Natural killer cell treated with Interleukin-12 subunit alpha and Interleukin-12 subunit beta and Interleukin-15 and Interleukin-18, amount 100 ng/mL, for 72 hours (primary cell): ENCODE data around the gene RHOF. TPM values are rescaled to one million over a fixed set of nuclear protein-coding genes. Genes with fewer than 3 reads are reported as not detected.
A peak's percentile ranks its signal among the peaks of the same experiment; 100 is the strongest.

Experiments
- ATAC-seq, 2 donors: fragments of 150-1000 bp; cut with Tn5 transposase in 1 of 2; sonication (Bioruptor Pico), chemical (Tn5 transposase) in 1 of 2; 2 replicates each; pipeline ENCODE4 v1.10.0; 2021
- DNase-seq: peaks from one replicate; pipeline ENCODE4 v3.0.0; 2022; ENCODE audit warnings: low spot score
- H3K27ac Mint-ChIP-seq, 2 donors: 1 replicate in 1 of 2; 2 replicates in 1 of 2; pipeline ENCODE4 v1.8.0; 2022; ENCODE audit warnings: mixed read lengths in 2 of 2, mild to moderate bottlenecking in 1 of 2, moderate library complexity in 1 of 2
- H3K27me3 Mint-ChIP-seq, 2 donors: 1 replicate in 1 of 2; 2 replicates in 1 of 2; pipeline ENCODE4 v1.8.0; 2022; ENCODE audit warnings: mixed read lengths in 2 of 2
- H3K36me3 Mint-ChIP-seq: one replicate; pipeline ENCODE4 v1.8.0; 2022; ENCODE audit warnings: mixed read lengths
- H3K4me1 Mint-ChIP-seq, 2 donors: 1 replicate in 1 of 2; 2 replicates in 1 of 2; pipeline ENCODE4 v1.8.0; 2022; ENCODE audit warnings: low read depth in 2 of 2, mixed read lengths in 2 of 2, mild to moderate bottlenecking in 1 of 2
- H3K4me3 Mint-ChIP-seq: one replicate; pipeline ENCODE4 v1.8.0; 2022; ENCODE audit warnings: mixed read lengths
- H3K9me3 Mint-ChIP-seq: 2 replicates; pipeline ENCODE4 v1.8.0; 2022; ENCODE audit warnings: mixed read lengths
- total RNA-seq, 2 donors: library from RNA; stranded (reverse); gene quantifications; one replicate each; pipeline ENCODE4 v1.2.3, GENCODE V29; 2022

Gene RHOF
- total RNA-seq, 2 donors from 2014 or later: 76.1 to 78.0 TPM

DNA sequence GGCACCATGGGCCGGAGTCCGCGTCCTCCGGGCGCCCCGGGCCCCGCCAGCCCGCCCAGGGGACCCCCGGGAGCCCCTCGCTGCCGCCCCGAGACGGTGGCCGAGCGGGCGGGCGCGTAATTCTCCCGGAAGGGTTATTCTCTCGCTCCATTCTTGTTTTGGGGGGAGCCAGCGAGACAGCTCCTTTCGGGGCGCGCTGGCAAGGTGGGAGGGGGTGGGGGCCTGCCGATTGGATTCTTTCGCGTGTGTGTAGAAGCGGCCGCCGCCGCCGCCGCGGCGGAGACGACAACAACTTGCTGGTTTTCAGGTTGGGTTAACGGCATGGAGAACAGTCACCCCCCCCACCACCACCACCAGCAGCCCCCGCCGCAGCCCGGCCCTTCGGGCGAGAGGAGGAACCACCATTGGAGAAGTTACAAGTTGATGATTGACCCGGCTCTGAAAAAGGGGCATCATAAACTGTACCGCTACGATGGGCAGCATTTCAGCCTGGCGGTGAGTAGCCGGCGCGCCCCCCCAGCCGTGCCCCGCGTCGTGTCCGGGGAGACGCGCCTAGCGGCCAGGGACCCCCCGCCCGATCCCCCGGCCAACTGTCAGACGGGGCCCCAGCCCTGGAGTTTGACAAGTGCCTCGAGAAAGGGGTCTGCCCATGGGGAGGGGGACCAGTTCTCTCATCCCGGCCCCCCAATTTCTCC, 11.1 kb upstream of the RHOF start:
- H3K4me3 Mint-ChIP-seq: peak overlapping the region; percentile 94

GRCh38 chr12:121803861-121804416, 10.5 kb upstream of the RHOF start, which contains the start of gene SETD1B:
Gene SETD1B, plus strand, starts transcription at chr12:121804009. Its CDS starts 729 bp downstream, at chr12:121804738.
- no peaks in the 10 kb centered on the region for H3K9me3 Mint-ChIP-seq
- no peaks in the 10 kb centered on the region for H3K27me3 Mint-ChIP-seq
- H3K4me1 Mint-ChIP-seq: peaks cover 34 to 36% of the 10 kb centered on the region in 2 donors
- H3K36me3 Mint-ChIP-seq: peaks cover 4% of the 10 kb centered on the region
- peak within 1 kb of the TSS; percentile 94 for H3K4me3 Mint-ChIP-seq
- DNase-seq (no peak), ATAC-seq (peak; percentile 2 to 15)
- H3K27ac Mint-ChIP-seq: peak within 1 kb of the TSS; percentile 96 to 100

More for the DNA sequence above, 11.1 kb upstream of the RHOF start:
- Mint-ChIP-seq H3K27ac (peak overlapping the region; percentile 80 to 92), H3K9me3 (no peaks in the 10 kb centered on the region), H3K36me3 (peaks cover 4% of the 10 kb centered on the region), H3K4me1 (peaks cover 30 to 33% of the 10 kb centered on the region in 2 donors), H3K27me3 (no peaks in the 10 kb centered on the region)
- ATAC-seq (no peak), DNase-seq (no peak)

DNA sequence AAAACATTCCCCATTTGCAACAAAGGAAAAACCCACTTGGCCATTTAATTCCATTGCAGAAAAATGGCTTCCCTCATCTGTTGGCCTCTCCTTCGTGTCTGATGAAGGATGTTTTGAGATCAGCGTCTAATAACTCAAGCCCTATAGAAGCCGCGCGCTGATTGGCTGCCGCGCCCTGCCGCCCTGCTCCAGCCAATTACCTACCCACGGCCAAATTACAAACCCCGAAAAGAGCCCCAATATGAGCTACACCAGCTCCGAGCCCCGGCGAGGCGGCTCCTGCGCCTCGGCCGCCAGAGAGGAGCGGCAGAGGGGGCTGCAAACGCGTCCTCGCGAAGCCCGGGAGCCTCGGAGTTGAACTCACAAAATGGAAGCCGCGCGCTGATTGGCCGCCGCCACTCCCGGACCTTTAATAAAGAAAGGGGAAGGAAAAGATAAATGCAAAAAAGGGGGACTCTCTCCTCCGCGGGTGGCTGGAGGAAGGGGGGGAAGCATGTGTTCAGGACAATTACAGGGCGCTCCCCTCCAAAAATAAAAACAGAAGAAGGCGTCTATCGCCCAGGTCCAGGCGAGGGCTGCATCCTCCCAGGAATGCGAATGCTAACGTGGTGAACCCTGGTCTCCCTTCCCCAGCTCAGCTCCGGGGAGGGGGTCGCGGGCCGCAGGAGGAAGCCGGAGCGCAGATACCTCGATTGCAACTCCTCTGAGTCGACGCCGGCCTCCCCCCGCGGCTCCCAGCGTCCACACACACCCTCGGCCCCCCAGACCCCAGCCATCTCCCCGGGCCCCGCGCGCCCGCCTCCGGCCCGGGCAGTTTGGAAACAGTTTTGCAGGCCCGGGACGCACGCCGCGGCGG, 9.6 kb upstream of the RHOF start:
- H3K9me3 Mint-ChIP-seq: no peaks in the 10 kb centered on the region

GRCh38 chr12:121802485-121802842, 9.0 kb upstream of the RHOF start:
- no peaks in the 10 kb centered on the region for H3K9me3 Mint-ChIP-seq
- no peak for ATAC-seq
- no peak for DNase-seq
- peak overlapping the region; percentile 92 for H3K4me3 Mint-ChIP-seq
- no peaks in the 10 kb centered on the region for H3K27me3 Mint-ChIP-seq
- H3K4me1 Mint-ChIP-seq: peaks cover 46% of the 10 kb centered on the region in 2 donors
- peaks cover 4% of the 10 kb centered on the region for H3K36me3 Mint-ChIP-seq
- peak overlapping the region; percentile 96 to 100 for H3K27ac Mint-ChIP-seq

More for the DNA sequence above, 9.6 kb upstream of the RHOF start:
- H3K4me3 Mint-ChIP-seq: peak overlapping the region; percentile 92
- H3K27me3 Mint-ChIP-seq: no peaks in the 10 kb centered on the region
- H3K27ac Mint-ChIP-seq: peak overlapping the region; percentile 96 to 100
- H3K36me3 Mint-ChIP-seq: peaks cover 4% of the 10 kb centered on the region
- ATAC-seq (peak; percentile 56 to 70), DNase-seq (peak; percentile 91)
- peaks cover 43 to 45% of the 10 kb centered on the region in 2 donors for H3K4me1 Mint-ChIP-seq

DNA sequence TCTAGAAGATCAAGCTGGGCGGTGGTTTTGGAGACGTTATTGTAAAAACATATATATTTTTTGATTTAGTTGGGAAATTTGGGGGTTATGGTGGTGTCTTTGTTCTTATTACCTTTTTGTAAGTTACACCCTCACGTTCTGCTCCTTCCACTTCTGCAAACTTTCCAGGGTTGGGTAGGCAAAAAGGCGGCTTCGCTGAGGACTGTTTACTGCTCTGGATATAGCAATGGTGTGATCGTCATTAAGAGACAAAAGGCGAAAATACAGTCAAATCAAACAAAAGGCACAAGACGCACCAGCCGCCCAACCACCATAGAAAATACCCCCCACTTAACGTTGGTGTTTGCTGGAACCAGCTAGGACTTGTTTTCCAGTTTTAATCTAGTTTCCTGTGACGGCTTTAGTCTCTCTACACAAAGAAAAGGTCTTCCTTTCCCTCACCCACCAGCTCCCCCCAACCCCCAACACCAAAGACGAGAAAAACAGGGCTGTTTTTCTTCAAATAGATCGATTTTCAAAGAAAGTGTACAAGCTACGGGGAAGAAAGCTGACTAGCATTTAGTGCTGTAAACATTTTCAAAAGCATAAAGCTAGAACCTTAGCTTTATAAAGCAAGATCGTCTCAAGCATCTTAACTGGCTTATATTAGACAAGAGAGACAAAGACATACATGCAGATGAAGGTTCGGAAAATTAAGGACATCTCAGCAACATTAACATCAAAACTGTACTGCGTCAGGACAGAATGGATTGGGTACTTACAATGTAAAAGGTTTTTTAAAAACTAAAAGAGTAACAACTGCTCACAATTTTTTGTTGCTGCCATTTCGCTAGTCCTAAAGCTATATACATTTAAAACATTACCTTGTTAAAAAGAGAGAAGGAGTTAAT, 8.4 kb upstream of the RHOF start:
- H3K9me3 Mint-ChIP-seq: no peaks in the 10 kb centered on the region
- H3K36me3 Mint-ChIP-seq: peaks cover 4% of the 10 kb centered on the region
- no peaks in the 10 kb centered on the region for H3K27me3 Mint-ChIP-seq
- peaks cover 48% of the 10 kb centered on the region in 2 donors for H3K4me1 Mint-ChIP-seq
- H3K4me3 Mint-ChIP-seq: peak overlapping the region; percentile 92
- peak overlapping the region; percentile 96 to 100 for H3K27ac Mint-ChIP-seq
- DNase-seq (no peak), ATAC-seq (no peak)

DNA sequence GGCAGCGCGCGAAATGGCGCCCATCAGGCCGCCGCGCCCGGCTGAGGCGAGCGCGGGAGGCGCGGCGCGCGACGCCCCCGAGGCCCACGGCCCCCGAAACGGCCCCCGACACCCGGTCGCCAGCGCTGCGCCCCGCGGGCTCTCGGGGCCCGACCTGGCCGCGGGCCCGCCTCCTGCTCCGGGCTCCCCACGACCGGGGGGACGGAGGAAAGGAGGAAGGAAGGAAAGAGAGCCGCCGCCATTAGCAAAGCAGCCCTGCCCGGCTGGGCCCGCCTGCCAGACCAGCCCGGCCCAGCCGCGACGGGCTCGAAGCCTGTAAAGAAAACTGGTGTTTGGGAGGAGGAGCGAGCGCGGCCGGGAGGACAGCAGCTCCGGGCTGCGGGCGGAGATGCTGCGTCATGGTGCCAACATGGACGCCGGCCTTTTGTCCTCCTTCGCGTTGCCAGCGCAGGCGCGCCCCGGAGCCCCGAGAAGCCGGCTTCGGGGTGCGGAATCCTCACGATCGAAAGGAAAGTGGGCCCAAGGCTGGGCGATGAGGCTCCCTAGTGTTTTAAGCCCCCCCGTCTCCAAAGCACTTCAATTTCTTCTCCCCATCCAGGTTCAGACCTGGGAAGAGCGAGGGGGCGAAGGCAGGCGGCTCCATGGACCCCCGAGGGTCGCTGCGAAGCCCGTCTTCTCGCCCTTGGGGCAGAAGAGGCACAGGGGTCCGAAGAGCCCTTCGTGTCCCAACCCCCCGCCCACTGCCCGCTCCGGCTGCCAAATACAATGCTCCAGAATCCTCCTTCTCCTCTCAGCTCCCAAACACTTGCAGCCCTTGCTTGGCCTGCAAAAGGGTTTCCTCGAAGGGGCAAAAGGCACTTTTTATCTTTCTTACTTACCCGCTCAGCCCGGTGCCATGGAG, 7.5 kb upstream of the RHOF start:
- DNase-seq (peak; percentile 81), ATAC-seq (peak; percentile 37 to 51)
- peaks cover 4% of the 10 kb centered on the region for H3K36me3 Mint-ChIP-seq
- H3K9me3 Mint-ChIP-seq: no peaks in the 10 kb centered on the region
- peaks cover 39 to 41% of the 10 kb centered on the region in 2 donors for H3K4me1 Mint-ChIP-seq
- H3K27me3 Mint-ChIP-seq: no peaks in the 10 kb centered on the region
- H3K27ac Mint-ChIP-seq: peak overlapping the region; percentile 96 to 100
- peak overlapping the region; percentile 92 for H3K4me3 Mint-ChIP-seq

DNA sequence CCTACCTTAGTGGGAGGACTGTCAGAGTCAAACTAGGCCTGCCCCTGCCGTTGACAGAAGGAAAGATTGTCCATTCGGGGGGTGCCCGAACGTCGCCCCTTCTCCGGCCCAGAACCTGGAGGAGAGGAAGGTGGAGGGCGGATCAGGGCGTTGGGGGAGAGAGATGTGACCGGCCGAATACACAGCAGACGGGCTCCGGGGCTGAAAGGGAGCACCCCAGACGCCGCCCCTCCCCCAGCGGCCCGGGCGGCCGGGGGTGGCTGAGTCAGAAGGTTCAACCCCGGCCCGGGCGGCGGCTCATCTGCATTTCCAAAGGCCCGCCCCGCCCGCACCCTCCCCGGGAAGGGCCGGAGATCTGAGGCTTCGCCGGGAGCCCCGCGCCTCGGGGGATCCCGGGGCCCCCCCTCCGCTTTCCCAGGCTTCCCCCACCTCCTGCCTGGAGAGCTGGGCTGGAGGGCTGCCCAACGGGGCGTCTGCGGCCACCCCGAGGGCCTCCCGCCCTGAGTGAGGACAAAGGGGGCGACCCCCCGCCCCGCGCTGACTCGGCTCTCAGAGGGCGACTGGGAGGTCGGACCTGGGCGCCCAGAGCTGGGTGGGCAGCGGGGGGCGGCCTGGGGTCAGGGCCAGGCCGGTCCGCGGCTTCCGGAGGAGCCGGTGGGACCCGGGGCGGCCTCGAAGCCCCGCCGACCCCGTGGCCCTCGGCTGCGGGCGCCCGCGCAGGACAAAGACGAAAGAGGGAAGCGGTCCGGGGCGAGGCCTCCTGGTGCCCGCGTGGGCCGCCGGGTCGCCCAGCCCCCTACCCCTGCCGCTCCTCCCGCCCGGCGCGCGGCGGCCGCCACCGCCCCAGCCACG, 6.6 kb upstream of the RHOF start:
- peaks cover 4% of the 10 kb centered on the region for H3K36me3 Mint-ChIP-seq
- DNase-seq: peak; percentile 92
- ATAC-seq: peak; percentile 70 to 80
- H3K4me1 Mint-ChIP-seq: peaks cover 38 to 40% of the 10 kb centered on the region in 2 donors
- peak overlapping the region; percentile 84 to 96 for H3K27ac Mint-ChIP-seq
- H3K4me3 Mint-ChIP-seq: peak overlapping the region; percentile 77
- no peaks in the 10 kb centered on the region for H3K27me3 Mint-ChIP-seq
- H3K9me3 Mint-ChIP-seq: no peaks in the 10 kb centered on the region

DNA sequence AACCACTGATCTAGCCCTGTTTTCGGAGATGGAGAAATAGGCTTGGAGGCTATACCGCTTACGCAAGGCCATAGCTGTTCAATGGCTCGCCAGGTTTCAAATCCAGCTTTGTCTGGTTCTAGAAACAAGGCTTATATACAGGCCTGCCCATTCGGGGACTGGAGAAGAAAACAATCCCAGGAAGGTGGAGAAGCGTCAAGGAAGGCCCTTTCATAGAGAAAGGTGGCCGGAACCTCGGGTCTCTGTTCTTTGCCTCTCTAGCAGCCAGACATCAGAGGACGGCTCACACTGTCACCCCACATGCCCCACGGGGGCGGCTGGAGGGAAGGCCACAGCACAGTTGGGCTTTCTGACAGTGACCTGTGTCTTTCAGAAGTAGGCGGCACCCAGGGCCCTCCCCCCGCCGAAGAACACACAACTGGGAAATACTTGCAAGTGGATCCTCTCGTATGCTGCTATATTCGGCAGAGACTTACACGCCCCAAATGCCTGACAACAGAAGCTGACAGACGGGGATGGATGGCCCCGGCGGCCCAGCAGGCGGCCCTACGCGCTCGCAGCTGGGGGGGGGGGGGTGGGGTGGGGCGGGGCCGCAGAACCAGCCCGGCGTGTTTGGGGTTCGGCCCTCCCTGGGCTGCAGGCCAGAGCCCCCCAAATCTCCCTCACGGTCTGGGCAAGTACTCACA, 5.8 kb upstream of the RHOF start:
- H3K4me1 Mint-ChIP-seq: peaks cover 46 to 48% of the 10 kb centered on the region in 2 donors
- H3K27ac Mint-ChIP-seq: peak overlapping the region; percentile 75 to 84
- peak overlapping the region; percentile 77 for H3K4me3 Mint-ChIP-seq
- ATAC-seq (no peak), DNase-seq (no peak)
- peaks cover 4% of the 10 kb centered on the region for H3K36me3 Mint-ChIP-seq
- no peaks in the 10 kb centered on the region for H3K27me3 Mint-ChIP-seq
- no peaks in the 10 kb centered on the region for H3K9me3 Mint-ChIP-seq

DNA sequence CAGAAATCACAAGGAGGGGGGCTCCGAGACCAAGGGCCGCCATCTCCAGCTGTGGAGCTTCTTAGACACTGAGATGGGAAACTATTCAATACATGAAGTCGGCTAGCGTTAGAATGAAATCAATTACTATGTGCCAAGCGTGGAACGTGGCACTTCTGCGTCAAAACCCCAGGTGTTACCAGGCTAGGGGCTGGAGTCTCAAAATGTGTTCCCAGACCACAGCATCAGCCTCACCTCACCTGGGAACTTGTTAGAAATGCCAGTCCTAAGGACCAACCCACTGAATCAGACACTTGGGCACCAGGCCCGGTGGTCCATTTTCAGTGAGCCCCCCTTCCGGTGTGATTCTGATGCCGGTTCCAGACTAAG, 5.3 kb upstream of the RHOF start:
- DNase-seq (no peak), ATAC-seq (no peak)
- peaks cover 4% of the 10 kb centered on the region for H3K36me3 Mint-ChIP-seq
- no peaks in the 10 kb centered on the region for H3K9me3 Mint-ChIP-seq
- H3K27me3 Mint-ChIP-seq: no peaks in the 10 kb centered on the region
- H3K27ac Mint-ChIP-seq: peak overlapping the region; percentile 75 to 84
- peaks cover 49 to 50% of the 10 kb centered on the region in 2 donors for H3K4me1 Mint-ChIP-seq
- peak overlapping the region; percentile 77 for H3K4me3 Mint-ChIP-seq

DNA sequence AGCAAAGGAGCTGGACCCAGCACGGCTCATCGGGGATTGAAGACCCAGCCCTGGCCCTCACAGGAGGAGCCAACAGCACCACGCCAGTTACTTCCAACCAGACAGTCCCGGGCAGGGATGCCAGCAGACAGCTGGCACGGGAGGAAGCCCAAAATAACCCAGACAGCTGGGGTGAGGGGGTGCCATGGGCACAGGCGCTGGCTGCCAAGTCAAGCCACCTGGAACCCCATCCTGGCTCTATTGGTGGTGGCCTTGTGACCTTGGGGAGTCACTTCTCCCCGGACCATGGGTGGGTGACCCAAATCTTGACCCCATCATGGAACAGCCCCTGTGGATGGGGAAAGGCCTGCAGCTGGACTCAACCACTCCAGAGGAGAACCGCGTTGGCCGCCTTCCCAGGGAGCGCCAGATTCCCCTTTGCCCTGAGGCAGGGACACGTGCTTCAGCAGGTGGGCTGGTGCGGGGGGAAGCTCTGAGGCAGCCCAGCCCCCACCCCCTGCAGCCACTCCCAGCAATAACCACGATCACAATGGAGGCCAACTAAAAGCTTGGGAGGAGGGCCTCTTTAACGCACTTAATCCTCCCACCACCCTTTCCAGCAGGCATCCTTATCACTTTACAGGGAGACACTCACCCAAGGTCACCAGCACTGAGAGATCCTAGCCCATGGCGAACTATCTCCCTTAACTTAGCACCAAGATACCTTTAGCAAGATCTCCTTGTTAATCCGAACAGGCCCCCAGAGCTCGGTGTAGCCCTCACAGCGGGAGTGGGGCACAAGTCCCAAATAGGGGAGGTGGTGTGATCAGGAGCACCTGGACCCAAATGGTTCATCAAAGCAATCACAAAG, 4.7 kb upstream of the RHOF start:
- no peaks in the 10 kb centered on the region for H3K9me3 Mint-ChIP-seq
- peak overlapping the region; percentile 77 for H3K4me3 Mint-ChIP-seq
- H3K27ac Mint-ChIP-seq: peak overlapping the region; percentile 75 to 84
- peaks cover 4% of the 10 kb centered on the region for H3K36me3 Mint-ChIP-seq
- ATAC-seq: no peak
- DNase-seq: no peak
- H3K4me1 Mint-ChIP-seq: peaks cover 49% of the 10 kb centered on the region in 2 donors
- H3K27me3 Mint-ChIP-seq: no peaks in the 10 kb centered on the region
